C4-2B (cell line): ENCODE data around the gene PFKP.

Experiments used
- H3K27ac ChIP-seq: fragments of 450-650 bp; 2 replicates; pipeline ENCODE4 v1.5.1; 2017
- ZFX ChIP-seq: fragments of 450-650 bp; IDR thresholded peaks from 2 replicates; pipeline ENCODE4 v1.6.1; 2017
- TF ChIP-seq, protein P1 (sequence below): fragments of 450-650 bp; conservative IDR thresholded peaks from 2 replicates; pipeline ENCODE4 v1.5.1; 2017; ENCODE audit warnings: mild to moderate bottlenecking

The PFKP gene

DNA sequence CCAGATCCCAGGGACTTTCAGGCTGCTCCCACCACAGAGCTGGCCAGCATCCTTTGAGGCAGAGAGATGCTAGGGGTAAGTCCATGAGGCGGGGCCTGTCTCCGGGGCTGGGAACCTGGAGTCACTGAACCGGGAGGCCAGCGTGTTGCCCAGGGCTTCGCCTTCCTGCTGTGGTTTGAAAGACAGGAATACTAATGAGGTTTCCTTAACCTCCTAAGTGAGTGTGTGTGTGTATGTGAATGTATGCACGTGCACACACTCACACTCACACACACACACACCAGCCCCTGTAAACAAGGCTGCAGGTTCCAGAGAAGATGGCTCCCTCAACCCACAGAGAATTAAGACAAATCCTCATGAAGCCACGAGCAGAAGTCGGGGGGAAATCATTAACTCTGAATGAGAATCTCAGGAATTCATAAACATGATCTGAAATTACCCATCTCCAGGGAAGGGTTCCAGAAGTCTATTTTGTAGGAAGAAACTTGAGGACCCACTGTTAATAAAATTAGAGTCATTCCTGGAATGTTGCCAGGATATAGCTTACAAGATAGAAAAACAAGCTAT is 20.3 kb upstream of the PFKP start:
- no peak for TF ChIP-seq ZFX
- TF ChIP-seq, protein P1, sequence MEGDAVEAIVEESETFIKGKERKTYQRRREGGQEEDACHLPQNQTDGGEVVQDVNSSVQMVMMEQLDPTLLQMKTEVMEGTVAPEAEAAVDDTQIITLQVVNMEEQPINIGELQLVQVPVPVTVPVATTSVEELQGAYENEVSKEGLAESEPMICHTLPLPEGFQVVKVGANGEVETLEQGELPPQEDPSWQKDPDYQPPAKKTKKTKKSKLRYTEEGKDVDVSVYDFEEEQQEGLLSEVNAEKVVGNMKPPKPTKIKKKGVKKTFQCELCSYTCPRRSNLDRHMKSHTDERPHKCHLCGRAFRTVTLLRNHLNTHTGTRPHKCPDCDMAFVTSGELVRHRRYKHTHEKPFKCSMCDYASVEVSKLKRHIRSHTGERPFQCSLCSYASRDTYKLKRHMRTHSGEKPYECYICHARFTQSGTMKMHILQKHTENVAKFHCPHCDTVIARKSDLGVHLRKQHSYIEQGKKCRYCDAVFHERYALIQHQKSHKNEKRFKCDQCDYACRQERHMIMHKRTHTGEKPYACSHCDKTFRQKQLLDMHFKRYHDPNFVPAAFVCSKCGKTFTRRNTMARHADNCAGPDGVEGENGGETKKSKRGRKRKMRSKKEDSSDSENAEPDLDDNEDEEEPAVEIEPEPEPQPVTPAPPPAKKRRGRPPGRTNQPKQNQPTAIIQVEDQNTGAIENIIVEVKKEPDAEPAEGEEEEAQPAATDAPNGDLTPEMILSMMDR, result no peak
- H3K27ac ChIP-seq, result no peak overlapping the region

DNA sequence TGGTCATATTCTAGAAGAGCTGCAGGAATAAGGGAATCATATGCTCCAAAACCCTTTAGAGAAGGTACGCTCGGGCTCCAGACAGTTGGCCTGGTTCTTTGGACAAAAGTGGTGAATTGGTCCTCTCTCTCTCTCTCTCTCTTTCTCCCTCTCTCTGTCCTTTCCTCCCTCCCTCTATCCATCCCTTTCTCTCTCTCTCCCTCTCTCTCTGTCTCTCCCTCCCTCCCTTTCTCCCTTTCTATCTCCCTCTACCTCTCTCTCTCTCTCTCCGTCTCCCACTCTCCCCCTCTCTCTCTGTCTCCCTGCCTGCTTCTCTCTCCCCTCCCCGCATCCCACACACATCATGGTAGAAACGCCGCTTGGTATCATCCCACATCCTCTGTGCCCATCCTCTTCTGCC is 19.8 kb upstream of the PFKP start:
- H3K27ac ChIP-seq, result no peak overlapping the region
- TF ChIP-seq ZFX, result no peak
- TF ChIP-seq, protein P1, result no peak

DNA sequence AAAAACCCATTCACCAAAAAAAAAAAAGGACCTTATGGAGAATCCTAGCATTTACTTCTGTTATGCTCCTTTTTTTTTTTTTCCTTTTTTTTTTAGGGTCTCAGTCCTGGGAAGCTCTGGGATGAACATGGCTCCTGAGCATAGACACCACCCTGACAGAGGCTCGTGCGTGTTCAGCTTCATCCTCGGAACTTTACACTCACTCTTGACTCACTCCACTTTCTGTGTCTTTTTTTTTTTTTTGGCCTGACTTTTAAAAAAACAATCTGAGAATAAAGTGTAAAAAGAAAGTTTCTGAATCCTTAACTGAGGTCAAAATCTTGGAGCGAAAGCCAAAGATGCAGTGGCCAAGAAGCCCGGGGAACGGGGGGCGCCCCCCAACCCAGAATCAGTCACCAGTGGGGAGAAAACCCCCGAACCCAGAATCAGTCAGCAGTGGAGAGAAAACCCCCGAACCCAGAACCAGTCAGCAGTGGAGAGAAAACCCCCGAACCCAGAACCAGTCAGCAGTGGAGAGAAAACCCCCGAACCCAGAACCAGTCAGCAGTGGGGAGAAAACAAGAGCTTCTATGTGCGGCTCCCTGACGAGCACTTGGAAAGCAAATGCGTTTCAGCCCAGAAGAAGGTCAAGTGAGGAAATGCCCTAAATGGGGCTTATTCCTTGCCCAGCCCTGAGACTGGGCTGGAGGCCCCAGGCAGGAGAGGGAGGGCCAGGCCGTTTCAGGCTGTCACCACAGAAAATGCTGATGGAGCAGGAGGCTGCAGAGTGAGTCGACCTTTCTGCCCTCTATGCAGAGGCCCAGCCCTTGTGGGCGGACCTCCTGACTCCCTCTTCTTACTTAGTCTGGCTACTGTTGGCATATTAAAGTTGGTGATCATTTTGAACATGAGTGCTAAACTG is 19.0 kb upstream of the PFKP start:
- H3K27ac ChIP-seq, result no peak overlapping the region
- TF ChIP-seq, protein P1, result no peak
- no peak for TF ChIP-seq ZFX

DNA sequence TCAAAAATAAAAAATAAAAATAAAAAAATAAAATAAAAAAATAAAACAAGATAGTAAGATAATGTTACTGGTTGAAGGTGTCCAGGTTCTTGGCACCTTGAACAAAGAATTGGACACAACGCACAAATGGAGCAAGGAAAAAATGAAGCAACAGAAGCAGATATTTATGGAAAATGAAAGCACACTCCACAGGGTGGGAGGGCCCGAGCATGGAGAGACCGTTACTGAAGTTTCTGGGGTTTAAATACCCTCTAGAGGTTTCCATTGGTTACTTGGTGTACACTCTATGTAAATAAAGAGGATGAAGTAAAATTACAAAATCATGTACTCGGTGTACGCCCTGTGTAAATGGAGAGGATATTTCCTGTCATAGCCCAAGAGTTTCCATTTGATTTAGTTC is 15.7 kb upstream of the PFKP start:
- H3K27ac ChIP-seq, result no peak overlapping the region
- TF ChIP-seq, protein P1, result no peak
- TF ChIP-seq ZFX, result no peak

DNA sequence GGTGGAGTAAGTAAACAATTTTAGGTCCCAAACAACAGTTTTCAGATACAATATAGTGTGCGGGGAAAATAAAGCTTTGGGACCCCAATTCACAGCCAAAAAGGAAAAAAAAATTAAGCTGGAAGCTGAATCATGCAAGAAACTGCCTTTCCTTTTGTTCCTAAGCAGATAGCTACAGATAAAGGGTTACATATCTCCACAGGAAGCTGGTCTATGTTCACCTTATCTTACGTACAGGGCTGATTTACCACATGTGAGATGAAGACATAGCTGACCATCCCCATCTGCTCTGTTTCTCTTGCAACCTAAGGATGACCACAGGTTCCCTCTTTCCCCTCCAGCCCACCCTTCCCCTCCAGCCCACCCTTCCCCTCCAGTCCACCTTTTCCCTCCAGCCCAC is 14.2 kb upstream of the PFKP start:
- H3K27ac ChIP-seq, result no peak overlapping the region
- TF ChIP-seq, protein P1, result no peak
- TF ChIP-seq ZFX, result no peak

DNA sequence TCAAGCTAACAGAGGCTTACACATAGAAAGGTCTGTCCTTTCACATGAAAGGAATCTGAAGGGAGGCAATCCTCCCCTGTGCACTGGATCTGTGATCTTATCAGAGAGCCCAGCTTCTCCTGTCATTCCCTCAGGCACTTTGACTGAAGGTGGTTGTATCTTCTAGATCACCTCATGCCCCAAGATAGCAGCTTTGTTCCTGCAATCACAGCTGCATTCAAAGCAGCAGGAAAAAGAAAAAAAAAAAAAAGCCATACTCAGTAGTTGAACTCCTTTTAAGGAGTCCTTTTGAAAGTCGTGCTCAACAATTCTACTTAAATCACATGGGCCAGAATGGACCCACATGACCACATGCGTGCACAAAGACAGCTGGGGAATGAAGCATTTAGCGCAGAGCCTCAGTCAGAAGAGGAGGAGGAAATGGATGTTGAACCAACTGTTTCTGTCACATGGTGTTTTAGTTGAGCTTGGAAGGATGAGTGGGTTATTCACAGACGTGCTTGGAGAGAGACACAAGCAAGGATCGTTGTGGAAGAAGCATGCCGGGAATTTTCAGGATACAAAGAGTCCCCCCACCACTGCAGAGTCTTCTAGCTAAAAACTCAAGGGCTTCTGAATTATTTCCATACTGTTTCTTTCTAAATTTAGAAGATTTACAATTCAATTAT is 13.0 kb upstream of the PFKP start:
- no peak for TF ChIP-seq ZFX
- TF ChIP-seq, protein P1, result no peak
- H3K27ac ChIP-seq, result no peak overlapping the region

DNA sequence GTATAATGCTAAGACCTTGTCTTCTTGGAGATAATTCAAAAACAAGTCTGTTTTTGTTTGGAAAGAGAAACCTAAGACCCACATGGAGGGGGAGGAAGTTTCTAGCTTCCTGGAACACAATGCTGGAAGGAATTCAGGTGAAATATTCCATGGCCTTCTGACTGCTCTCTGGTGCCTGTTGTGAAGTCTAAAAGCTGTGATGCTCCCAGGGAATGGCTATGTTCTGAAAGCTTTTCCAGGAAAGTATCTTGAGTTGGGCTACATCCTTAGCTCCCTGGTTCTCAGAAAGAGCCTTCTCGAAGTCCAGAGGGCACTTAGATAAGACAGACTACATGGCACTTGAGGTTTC is 12.5 kb upstream of the PFKP start:
- no peak overlapping the region for H3K27ac ChIP-seq
- TF ChIP-seq, protein P1, result no peak
- no peak for TF ChIP-seq ZFX
